Germinal center (tissue), 1 donor: ENCODE data around the gene GPR84.

ENCODE experiments used
- DNase-seq: peaks from one replicate; pipeline ENCODE4 v3.0.0; 2012; ENCODE audit warnings: mixed read lengths, low spot score

The GPR84 gene

DNA sequence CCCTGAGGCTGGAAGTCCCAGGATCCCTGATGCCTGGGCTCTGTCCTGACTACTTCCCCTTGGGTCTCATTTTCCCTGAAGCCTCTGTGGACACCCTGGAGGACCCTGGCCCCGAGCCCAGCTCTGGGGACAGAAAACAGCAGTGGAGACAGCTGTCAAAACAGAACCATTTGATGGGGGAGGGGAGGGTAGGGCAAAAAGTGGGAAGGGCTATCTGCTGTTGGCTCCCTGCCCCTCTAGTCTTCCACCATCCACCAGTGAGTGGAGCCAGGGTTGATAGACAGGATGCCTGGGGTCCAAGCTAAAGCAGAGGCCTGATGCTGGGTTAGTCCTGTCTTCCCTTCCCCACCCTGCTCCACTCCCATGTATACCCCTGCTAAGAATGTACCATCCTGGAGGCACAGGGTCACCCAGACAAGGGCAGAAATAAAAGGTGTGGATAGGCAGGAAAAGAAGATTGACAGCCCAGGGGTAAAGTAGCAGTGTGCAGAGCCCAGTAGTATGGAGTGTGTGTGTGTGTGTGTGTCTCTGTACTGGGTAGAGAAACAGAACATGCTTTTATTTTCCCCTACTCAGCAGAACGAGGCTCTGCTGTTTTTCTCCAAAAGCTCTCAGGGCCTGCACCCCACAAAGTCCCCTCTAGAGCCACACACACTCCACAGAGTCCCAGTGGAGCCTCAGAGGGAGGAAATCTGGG lies 10.4 kb upstream of the GPR84 start:
- no peak for DNase-seq

DNA sequence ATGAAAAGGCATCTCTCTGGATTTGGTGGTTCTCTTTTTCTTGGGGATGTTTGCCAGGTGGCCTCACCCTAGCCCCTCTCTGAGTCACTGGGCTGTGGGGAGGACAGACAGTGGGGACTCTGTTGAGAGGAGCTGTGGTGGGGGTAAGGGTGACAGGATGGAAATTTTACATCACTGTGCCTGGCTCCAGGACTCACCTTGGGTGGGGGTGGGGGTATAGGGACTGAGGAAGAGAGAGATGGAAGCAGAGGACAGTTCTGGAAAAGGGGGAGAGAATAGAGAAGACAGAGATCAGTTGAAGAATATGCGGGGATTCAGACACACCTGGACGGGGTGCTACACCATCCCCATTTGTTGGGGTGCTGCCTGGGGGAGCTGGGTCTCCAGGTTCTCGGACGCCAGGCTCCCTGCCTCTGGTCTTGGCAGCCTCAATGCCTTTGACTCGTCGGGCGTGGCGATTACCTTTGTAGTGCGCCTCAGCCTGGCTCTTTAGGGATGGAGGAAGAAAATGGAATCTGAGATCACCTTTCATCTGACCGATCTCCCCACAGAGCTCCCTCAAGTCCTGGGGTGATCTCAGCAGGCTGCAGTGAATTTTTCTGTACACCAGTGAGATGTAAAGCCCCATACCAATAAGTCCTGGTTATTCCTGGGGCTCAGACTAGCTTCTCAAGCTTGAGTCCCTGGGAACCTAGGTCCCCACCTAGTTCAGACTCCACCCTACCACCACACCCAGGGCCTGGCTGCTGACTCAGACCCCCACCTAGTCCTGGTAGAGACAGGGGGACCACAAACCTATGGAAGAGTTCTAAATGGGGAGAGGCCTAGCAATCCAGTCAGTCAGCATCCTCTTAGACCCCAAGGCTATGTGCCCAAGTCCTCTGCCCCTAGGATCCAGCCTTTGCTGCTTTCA lies 9.6 kb upstream of the GPR84 start:
- no peak for DNase-seq

DNA sequence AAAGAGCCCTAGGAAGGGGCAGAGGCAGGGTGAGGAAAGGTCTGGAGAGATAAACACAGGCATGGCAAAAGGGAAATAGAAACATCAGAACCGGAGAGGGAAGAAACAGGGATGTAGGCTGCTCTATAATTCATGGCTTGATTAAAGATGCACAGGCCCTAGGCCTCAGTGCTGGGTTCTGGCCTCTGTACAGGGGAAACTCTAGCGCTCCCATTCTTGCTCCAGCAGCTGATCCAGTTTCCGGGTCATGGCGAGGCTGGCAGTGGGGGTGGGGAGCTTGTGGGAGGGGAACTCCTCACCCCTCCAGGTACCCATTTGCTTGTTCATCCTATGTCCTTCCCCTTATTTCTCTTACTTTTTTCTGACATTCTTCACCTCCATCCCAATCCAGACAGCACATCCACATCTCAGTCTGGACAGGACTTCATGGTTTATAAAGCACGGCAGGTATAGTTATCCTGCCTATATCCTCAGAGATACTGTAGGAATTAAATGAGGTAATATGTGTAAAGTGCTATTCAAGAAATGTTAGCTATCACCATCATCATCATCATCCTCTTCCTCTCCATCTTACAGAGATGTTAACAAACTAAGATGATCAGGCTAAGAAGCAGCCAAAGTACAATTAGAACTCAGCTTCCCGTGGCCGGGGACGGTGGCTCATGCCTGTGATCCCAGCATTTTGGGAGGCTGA lies 8.0 kb upstream of the GPR84 start:
- DNase-seq, result no peak

DNA sequence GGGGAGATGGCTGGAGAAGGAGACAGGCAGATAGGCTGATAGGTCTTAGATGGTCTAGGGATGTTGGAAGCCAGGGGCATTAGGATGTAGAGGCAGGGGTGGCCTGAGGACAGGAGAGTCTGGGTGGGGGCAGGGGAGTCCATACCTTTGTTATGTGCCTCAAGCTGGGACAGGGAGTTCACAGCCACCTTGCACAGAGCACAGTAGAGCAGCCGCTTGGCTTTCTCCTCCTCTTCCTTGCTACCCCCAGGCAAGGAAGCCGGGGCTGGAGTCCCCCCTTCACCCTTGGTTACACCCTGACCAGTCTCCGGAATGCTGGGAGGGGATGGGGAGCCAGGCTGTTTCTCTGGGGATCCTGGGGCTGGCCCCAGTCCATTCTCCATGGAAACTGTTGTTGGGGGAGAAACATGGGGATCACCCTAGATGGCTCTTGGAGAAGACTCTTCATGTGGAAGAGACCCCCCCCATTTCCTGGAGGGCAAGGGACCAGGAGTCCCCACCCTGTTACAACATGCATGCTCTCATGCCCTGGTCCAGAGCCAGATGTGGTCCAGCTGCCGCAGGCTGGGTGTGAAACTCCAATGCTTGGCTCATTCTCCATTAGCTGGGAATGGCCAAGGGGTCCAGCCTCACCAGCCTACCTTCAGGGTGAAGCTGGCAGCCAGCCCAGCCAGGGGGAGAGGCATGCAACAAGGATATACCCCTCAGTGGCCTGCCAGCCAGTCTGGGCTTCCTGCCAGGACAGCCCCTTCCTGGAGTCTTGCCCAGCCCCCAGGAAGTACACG lies 7.2 kb upstream of the GPR84 start:
- no peak for DNase-seq

DNA sequence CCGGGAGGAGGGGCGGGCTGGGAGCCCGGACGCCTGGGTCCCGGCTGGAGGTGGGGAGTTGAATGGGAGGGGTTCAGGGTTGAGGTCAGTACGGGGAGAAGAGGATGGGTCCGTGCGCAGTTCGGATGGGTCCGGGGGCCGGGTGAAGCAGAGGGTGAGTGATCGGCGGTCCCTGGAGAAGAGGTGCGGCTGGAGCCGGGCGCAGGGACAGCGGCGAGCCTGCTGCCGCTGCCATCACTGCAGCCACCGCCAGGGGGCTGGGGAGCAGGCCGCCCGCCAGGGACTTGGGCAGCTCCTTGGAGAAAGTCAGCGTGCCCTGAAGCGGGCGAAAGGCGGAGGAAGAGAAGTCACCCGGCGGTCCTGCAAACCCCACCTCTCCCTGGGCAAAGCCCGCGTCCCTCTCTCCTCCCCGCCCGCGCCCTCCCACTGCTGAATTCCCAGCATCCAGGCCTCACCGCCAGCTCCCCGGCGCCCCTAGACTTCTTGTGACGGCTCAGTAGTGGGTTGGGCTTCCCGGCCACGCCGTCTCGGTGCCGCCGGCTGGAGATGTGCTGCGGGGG lies 6.0 kb upstream of the GPR84 start:
- DNase-seq, result no peak

DNA sequence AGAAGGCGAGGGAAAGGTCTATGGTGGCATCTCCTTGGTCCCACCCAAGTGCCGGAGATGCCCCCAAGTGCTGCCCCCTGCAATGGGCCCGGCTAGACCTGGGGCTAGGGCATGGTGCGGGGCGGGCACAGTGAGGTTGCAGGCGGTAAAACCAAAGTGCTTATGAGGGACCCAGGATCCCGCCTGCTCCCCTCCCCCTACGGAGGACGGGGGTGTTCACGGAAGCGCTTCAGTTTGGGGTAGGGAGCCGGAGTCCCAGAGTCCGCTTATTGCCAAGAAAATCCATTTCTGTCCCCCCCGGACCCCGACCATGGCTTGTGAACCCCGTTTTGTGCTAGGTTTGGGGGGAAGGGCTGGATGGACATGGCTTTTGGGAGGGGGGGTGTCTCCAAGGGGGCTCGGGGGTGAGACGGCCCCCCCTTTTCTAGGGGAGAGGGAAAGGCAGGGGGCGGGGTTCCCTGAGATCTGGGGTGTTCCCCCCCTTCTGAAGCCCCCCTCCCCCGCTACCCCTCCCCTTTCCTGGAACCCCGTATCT lies 5.4 kb upstream of the GPR84 start:
- DNase-seq, result no peak

DNA sequence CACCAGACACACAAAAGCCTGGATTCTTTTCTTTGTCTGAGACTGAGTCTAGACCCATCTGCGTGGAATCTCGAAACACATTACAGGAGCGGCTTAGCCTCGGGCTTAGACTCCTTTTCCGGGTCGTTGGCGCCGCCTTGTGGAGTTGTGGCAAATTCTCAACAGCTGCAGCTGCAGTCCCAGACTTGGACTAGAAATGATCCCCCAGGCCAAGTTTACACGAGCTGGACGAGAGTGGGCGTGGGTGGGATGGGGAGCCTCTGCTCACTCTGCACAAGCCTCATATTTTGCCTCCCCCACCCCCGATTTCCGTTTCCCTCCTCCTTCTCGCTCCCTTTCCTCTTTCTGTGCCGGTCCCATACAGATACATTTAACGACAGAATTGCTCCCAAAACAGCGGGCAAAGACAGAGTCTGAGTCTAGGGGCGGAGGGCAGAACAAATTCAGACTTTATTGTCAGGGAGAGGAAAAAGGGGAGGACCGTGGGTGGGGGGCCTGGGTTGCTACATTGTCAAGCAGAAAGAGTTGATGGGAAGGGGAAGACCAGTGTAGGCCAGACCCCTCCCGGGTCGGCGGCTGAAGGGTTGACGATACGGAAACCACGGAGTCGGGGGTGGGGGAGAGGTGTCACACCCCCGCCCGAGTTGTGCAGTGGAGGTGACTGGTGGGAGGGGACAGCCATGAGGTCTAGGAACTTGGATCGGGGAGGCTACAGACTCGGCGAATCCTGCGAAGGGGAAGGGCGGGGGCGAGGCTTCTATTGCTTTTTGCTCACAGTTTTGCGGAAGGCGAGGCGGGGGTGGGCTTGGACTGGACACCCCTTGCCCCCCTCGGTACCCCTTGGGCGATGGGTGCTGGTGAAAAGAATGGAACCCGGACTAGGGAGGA lies 4.7 kb upstream of the GPR84 start:
- peak; percentile 77 for DNase-seq

DNA sequence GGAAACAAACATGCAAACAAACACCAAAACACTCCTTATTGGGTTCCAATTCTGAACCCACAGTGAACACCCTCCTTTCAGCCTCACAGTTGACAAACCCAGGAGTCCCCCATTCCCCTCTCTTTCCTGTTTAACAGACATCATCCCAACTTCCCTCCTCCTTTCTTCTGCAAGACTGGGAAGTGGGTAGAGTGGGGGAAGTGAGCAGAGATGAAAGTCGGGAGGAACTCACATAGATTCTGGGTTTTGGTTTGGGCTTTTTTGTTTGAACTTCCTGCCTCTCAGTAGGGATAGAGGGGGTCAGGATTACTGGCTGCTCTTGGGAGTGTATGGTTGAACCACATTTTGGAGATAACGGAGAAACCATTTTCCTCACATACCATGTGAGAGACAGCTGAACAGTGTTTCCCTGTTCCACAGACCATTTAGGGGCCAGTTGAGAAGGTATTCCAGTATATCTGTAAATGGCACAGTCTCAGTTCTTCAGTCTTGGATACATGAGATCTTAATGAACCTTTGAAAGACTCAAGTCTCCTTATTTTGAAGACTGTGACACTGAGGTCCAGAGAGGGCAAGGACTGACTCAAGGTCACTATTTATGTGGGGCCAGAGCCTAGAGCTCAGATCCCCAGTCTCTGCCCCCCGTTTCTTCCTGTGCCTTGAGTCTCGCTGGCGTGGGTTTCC lies 3.9 kb upstream of the GPR84 start:
- no peak for DNase-seq

DNA sequence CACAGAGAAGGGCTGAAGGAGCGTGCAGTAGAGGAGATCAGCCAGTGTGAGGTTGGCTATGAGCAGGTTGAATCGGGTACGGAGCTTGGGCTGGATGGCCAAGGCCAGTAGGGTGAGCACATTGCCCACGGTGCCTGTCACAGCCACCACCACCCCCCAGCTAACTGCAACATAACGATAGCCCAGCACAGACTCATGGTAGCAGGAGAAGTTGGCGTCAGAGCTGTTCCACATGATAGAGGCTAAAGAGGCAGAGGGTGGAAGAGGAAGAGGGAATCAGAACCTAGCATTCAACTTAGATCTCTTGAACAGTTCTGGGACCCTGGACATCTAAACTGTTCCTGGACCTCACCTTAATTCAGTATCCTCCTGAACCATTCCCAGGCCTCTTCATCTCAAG lies 668 bp downstream of the GPR84 start:
- no peak for DNase-seq

DNA sequence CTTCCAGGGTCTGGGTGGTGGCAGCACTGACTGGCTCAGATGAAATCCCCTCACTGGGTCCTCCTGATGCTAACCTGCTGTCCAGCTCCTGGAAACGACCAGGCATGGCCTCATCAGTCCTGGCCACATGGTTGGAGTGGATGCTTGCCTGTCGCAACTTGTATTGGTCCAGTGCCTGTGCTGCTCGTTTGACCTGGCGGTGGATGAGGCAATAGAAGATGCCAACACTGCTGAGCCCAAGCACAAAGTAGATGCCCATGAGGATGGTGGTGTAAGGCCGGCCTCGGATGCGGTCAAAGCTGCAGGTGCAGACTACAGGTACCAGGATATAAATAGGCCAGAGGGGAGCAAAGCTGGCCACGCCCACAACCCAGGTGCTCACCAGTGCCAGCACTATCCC lies 1.2 kb downstream of the GPR84 start:
- no peak for DNase-seq

DNA sequence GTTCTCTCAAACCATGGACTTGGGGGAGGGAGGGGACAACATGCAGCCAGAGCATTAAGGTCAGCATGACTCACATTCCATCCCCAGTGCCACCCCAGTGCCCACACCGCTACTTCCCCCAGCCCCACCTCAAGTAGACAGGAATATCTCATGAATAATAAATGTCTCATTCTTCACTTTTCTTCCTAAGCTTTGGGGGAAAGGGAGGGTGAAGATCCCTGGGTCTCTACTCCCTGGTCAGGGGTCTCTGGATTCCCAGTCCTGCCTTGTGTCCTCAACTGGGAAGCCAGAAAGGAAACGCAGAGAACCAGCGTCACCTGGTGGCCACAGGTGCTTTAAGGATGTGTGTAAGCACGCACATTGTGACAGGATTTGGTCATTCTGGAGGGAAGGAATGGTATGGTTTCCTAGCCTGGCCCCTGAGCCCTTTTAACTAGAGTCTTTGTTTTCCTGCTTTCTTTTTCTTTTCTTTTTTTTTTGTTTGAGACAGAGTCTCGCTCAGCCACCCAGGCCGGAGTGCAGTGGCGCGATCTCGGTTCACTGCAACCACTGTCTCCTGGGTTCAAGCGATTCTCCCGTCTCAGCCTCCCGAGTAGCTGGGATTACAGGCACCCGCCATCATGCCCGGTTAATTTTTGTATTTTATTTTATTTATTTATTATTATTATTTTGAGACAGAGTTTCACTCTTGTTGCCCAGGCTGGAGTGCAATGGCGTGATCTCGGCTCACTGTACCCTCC lies 3.4 kb downstream of the GPR84 start:
- DNase-seq, result peak; percentile 43

DNA sequence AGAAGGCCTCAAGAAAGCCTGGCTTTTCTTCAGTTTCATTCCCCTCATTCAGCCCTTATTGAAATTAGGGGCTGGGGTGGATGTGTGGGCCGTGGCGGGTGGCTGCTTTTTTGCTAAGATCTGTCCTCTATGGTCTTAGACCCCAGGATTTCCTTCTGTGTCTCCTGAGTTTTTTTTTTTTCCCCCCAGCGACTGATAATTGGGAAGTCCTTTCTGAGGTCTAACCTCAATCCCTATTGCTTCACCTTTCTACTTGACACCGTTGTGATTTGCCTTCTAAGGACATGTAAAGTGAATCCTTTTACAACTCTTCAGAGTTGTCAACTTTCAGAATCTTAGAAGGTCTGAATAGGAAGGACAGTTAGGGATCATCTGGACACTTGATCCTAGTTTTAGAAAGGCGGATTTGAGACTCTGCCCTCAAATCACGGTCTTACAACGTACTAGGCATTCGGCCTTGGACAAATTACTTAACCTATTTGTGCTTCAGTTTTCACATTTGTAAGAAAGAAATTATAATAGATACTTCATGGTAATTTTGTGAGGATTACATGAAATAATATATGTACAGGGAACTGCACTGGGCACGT lies 4.4 kb downstream of the GPR84 start:
- no peak for DNase-seq

DNA sequence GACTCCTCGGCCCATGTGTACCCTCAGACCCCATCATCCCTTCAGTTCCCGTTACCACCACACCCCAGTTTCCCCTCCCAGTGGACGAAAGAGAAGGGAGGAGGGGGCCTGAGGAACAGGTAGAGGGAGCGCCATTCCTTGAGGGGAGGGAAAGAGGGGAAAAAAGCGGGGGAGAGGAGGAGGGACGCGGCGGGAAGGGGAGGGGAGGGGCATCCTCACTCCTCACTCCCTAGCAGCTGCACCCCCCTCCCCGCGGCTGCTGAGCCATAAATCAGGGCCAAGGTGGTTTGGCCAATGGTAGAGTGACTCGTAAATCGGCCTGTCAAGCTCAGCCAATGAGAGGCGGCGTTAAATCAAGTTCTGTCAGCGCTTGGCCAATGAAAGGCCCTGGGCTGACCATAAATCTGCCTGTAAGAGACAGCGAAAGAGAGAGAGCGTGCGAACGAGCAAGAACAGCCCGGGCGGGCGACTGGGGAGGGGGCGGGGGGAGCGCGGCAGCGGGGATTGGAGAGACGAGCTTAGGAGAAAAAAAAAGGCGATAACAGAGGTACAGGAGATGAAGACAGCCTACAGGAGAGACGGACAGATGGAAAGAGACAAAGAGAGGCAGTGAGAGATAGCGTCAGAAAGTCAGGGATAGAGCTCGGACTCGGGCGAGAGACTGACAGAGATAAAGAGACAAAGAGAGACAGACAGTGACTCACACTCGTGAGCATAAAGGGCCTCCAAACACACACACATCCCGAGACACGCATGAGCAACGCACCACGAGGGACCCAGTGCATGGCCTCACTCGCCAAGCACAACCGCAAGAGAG lies 5.1 kb downstream of the GPR84 start:
- peak; percentile 99 for DNase-seq

DNA sequence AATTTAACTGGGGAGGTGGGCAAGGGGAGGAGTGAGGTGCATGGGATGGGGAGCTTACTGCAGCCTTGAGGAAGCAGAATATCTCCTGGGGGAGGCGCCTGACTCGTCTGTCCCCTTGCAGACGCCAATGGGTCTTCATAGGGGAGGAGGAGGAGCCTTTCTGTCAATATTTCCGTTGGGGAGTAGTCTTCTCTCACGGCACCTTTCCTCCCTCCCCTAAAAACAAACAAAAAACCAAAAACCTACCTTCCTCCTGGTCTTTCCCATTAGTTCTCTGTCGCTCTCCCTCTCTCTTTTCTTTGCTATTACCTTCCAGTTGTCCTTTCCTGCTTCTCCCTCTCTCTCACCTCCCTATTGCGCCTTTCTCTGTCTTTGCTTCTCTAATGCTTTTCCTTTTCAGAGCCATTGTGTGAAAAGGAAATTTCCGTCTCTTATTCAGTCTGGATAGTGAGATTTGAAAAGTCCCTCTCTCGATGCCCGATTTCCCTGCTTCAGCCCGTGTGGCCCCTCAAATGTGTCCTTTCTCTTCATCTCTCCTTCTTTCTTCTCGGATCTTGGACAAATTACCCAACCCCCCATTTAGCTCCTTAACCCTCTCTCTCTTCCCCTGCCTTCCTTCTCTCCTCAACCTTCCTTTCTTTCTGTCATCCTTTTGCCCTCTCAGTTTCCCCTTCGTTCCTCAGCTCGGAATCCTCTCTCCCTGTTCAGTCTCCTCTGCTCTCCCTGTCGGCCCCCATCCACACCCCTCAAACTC lies 5.9 kb downstream of the GPR84 start:
- peak; percentile 66 for DNase-seq

DNA sequence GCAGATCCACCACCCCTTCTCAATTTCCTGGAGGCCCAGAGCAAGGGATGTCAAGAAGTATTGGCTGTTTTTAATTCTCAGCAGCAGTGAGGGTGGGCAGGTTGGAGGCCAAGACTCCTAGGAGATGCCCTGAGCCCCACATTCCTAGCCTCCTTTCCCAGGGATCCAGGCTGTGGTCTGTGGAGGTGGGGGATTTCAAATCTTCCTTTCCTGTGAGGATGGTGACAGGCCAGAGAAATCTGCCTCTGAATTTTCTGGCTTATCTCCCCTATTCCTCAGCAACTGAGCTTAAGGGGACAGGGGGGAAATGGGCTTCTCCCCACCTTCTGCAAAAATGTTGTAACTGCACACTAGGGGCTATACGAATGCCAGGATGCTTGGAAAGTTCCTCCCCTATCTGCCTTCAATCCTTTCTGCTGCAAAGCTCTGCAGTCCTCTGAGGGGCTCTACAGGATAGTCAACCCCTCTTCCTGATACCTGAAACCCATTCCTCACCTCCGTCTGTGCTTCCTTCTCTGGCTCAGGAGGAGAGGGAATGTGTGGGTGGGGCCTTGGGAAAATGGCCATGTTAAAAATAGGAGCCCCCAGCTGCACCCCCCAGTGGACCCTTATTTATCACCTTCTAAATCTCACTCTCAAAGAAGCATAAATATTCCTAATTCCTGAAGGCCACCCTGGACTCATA lies 6.6 kb downstream of the GPR84 start:
- DNase-seq, result no peak

DNA sequence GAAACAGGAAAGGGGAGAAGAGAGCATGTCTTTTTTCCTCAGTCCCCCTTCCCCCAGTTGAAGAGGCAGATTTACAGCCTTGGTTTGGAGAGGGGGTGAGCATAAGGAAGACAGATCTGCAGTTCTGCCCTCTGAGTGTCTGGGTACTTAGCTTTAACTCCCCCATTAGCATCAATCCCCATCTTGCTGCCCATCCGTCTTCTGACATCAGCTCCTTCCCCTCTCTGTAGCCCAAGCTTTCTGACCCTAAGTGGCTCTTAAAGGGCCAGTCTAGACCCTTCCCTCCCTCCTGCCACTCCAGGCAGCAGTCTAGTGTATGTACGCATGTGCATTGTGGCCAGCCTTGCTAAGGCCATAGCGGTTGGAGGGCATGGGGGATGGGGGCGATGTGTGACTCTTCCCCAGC lies 7.3 kb downstream of the GPR84 start:
- DNase-seq, result no peak
